GM19438 (cell line): ENCODE measurements around the gene EIF5B.

Experiments
- ATAC-seq: cut with Tn5 transposase; IDR thresholded peaks from one replicate; pipeline ENCODE4 v1.9.1; 2021; ENCODE audit warnings: low read depth; ENCODE audit not compliant: unreplicated experiment

The EIF5B gene

DNA sequence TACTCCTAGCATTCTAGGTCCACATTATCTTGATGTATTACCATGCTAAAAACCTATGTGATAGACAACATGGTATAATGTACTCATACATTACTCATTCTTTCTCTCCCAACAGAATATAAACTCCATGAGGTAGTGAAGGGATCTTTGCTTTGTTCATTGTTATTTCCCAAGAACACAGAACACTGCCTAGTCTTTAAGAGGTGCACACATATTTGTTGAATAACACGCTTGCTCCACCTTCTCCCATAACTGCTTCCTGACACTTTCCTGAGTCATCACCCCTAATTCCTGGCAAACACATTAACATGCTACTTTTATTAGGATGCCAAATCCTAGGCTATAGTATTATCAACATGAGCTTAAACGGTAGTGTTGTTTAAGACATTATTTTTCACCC lies 111.4 kb downstream of the EIF5B start:
- no peak for ATAC-seq

DNA sequence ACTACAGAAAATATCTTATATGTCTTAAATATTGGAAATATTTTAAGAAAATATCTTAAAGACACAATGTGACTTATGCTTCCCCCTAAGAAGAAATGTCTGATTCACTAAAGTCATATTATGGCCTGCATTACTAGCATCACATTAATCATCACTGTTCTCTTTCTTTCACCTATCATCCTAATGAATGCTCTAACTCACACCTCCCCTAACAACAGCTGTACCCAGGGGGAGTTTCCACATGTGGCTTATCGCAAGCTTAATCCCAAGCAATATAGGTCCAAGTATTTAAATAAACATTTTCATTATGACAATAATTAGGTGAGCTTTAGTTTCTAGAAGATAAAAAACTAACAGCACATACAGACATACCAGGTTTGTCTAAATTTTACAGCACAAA lies 113.0 kb downstream of the EIF5B start:
- ATAC-seq = no peak
